HFFc6 (cell line): ENCODE results near the gene MEF2D. TPM values are rescaled to one million over a fixed set of nuclear protein-coding genes. Genes with fewer than 3 reads are reported as not detected.

Source experiments
- DNase-seq: peaks from one replicate; pipeline ENCODE4 v3.0.0-alpha.2; 2018
- H3K27ac Mint-ChIP-seq: 2 replicates; pipeline ENCODE4 v1.8.0; 2020; ENCODE audit warnings: mild to moderate bottlenecking, mixed read lengths
- H3K27me3 Mint-ChIP-seq: 2 replicates; pipeline ENCODE4 v1.8.0; 2021; ENCODE audit warnings: mild to moderate bottlenecking, moderate library complexity, mixed read lengths; ENCODE audit not compliant: insufficient read depth
- H3K36me3 Mint-ChIP-seq: 2 replicates; pipeline ENCODE4 v1.8.0; 2021; ENCODE audit warnings: low read depth, mixed read lengths
- H3K4me1 Mint-ChIP-seq: 2 replicates; pipeline ENCODE4 v1.8.0; 2020; ENCODE audit warnings: low read depth, mixed read lengths
- H3K4me3 Mint-ChIP-seq: 2 replicates; pipeline ENCODE4 v1.8.0; 2020; ENCODE audit warnings: mild to moderate bottlenecking, moderate library complexity, mixed read lengths
- H3K9me3 Mint-ChIP-seq: 2 replicates; pipeline ENCODE4 v1.8.0; 2020; ENCODE audit warnings: mild to moderate bottlenecking, mixed read lengths
- total RNA-seq, 6 experiments: library from RNA; stranded (reverse); fragmentation: NEBNext Ultra II Directional; extraction: Animal tissue kit (Norgen Biotek cat#: 25700); gene quantifications; 2 replicates in 1 of 6; 3 replicates in 5 of 6; pipeline ENCODE4 v1.2.3, GENCODE V29; 2021
- TF ChIP-seq, protein P1 (sequence below): fragments of 200-600 bp; sonication (generic); IDR thresholded peaks from 2 replicates; pipeline ENCODE4 v1.5.0; 2021; ENCODE audit warnings: antibody characterized with exemption, mild to moderate bottlenecking

Gene MEF2D
- total RNA-seq, 6 experiments from 2014 or later: 50.0 to 60.1 (median 56.8) TPM

- Mint-ChIP-seq H3K27me3 (peaks cover 10% of the 10 kb centered on the region), H3K4me1 (peaks cover 50% of the 10 kb centered on the region), H3K9me3 (no peaks in the 10 kb centered on the region), H3K27ac (peak overlapping the region; percentile 72), H3K36me3 (peaks cover 36% of the 10 kb centered on the region), H3K4me3 (no peak overlapping the region)
- TF ChIP-seq, protein P1, sequence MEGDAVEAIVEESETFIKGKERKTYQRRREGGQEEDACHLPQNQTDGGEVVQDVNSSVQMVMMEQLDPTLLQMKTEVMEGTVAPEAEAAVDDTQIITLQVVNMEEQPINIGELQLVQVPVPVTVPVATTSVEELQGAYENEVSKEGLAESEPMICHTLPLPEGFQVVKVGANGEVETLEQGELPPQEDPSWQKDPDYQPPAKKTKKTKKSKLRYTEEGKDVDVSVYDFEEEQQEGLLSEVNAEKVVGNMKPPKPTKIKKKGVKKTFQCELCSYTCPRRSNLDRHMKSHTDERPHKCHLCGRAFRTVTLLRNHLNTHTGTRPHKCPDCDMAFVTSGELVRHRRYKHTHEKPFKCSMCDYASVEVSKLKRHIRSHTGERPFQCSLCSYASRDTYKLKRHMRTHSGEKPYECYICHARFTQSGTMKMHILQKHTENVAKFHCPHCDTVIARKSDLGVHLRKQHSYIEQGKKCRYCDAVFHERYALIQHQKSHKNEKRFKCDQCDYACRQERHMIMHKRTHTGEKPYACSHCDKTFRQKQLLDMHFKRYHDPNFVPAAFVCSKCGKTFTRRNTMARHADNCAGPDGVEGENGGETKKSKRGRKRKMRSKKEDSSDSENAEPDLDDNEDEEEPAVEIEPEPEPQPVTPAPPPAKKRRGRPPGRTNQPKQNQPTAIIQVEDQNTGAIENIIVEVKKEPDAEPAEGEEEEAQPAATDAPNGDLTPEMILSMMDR: peak; percentile 69
- no peak for DNase-seq
Measured at GRCh38 chr1:156465747-156466365, 34.7 kb downstream of the MEF2D start.

DNA sequence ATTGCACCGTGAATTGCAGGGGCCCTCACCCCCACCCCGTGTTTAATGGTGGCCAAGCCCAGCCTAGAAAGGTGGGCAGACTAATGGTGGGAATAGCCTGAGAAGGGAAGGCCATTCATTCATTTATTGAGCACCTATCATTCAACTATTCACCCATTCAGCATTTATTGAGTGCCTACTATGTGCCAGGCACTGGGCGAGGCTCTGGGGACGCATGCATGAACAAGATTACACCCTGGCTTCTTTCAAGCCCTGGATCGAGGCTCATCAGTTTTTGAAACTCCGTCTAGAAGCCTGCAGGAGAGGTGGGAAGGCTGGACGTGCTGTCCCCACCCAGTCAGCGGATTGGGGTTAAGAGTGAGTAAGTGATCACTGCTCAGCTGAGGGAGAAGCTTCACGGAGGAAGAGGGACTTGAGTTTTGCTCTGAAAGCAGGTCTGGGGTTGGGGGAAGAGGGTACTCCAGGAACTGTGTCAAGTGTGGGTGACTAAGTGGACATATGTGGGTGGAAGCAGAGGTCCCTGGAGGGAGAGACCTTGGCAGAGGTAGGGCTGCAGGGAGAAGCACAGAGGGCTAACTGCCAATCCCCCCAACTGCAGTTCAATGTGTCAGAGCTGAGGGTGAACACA, 35.6 kb downstream of the MEF2D start:
- no peak overlapping the region for H3K4me3 Mint-ChIP-seq
- H3K27ac Mint-ChIP-seq: peak overlapping the region; percentile 65
- peaks cover 36% of the 10 kb centered on the region for H3K36me3 Mint-ChIP-seq
- H3K4me1 Mint-ChIP-seq: peaks cover 50% of the 10 kb centered on the region
- TF ChIP-seq, protein P1: no peak
- no peaks in the 10 kb centered on the region for H3K9me3 Mint-ChIP-seq
- no peak for DNase-seq
- H3K27me3 Mint-ChIP-seq: peaks cover 10% of the 10 kb centered on the region

DNA sequence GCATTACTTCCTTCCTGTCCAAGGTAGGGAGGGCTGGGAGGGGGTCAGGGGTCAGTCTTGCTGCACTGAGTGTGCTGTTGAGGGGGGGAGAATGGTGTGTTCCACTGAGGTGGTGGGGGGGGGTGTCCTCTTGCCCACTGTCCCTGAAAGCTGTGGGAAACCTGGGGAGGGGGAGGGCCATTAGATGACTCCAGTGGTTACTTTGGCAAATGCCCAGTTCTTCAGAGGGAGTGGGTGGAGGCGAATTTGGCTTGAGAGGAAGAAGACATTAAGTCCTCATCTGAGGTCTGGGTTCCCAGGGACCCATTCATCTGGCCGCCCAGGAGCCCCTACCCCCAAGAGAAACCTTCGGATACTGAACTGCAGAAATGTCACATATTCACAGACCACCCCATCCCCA, 36.2 kb downstream of the MEF2D start:
- Mint-ChIP-seq H3K9me3 (no peaks in the 10 kb centered on the region), H3K4me1 (peaks cover 50% of the 10 kb centered on the region), H3K27ac (no peak overlapping the region), H3K4me3 (no peak overlapping the region), H3K27me3 (peaks cover 11% of the 10 kb centered on the region), H3K36me3 (peaks cover 32% of the 10 kb centered on the region)
- DNase-seq: no peak
- TF ChIP-seq, protein P1: no peak

GRCh38 chr1:156463874-156464273, 36.7 kb downstream of the MEF2D start:
- TF ChIP-seq, protein P1: no peak
- H3K9me3 Mint-ChIP-seq: no peaks in the 10 kb centered on the region
- H3K4me3 Mint-ChIP-seq: no peak overlapping the region
- H3K36me3 Mint-ChIP-seq: peaks cover 29% of the 10 kb centered on the region
- no peak overlapping the region for H3K27ac Mint-ChIP-seq
- peaks cover 47% of the 10 kb centered on the region for H3K4me1 Mint-ChIP-seq
- H3K27me3 Mint-ChIP-seq: peaks cover 10% of the 10 kb centered on the region
- no peak for DNase-seq

- Mint-ChIP-seq H3K4me1 (peaks cover 47% of the 10 kb centered on the region), H3K4me3 (no peak overlapping the region), H3K9me3 (no peaks in the 10 kb centered on the region), H3K36me3 (peaks cover 27% of the 10 kb centered on the region), H3K27me3 (peaks cover 9% of the 10 kb centered on the region), H3K27ac (no peak overlapping the region; the same call in 1 of the 2 replicates)
- DNase-seq: no peak
- TF ChIP-seq, protein P1: no peak
Measured at GRCh38 chr1:156462954-156463795, 37.4 kb downstream of the MEF2D start.
